ENCODE data around the gene CABP1.

The CABP1 gene

DNA sequence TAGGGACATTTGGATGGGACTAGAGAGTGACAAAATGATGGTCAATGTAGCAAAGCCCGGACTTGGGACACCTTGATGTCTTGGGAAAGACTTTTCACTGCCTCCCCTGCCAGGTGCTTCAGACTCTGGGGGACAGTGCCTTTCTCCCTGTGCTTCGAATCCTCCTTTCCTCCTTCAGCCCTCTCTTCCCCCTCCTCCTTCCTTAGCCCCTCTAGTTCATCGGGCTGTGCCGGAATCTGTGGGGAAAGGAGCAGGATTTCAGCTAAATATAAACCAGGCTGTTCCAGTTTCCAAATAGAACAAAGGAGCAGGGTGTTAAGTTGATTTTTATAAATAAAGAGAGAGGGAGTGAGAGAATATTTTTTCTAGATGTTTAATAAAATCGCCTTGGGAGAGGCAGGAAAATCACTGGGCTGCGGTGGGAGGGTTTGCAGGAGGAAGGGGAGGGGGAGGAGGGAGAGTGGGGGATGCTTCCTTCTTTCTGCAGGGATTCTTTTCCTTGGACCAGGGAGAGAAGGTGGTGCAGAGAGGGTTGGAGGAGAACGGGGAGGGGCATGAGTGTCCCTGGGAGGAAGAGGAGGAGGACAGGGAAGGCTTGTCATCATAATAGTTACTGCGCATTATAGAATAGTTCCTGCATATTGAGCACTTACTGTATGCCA, 21.3 kb upstream of the CABP1 start:
- TF ChIP-seq, protein P1, sequence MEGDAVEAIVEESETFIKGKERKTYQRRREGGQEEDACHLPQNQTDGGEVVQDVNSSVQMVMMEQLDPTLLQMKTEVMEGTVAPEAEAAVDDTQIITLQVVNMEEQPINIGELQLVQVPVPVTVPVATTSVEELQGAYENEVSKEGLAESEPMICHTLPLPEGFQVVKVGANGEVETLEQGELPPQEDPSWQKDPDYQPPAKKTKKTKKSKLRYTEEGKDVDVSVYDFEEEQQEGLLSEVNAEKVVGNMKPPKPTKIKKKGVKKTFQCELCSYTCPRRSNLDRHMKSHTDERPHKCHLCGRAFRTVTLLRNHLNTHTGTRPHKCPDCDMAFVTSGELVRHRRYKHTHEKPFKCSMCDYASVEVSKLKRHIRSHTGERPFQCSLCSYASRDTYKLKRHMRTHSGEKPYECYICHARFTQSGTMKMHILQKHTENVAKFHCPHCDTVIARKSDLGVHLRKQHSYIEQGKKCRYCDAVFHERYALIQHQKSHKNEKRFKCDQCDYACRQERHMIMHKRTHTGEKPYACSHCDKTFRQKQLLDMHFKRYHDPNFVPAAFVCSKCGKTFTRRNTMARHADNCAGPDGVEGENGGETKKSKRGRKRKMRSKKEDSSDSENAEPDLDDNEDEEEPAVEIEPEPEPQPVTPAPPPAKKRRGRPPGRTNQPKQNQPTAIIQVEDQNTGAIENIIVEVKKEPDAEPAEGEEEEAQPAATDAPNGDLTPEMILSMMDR (IDR thresholded peaks at IDR 0.05; ENCODE audit: low read depth, low read length, missing control alignments), result no peak
- no peak overlapping the region for H3K4me3 ChIP-seq (replicated peaks; ENCODE audit: low read depth, low read length)
- DNase-seq (ENCODE audit: extremely low read depth, low read depth), result no peak

DNA sequence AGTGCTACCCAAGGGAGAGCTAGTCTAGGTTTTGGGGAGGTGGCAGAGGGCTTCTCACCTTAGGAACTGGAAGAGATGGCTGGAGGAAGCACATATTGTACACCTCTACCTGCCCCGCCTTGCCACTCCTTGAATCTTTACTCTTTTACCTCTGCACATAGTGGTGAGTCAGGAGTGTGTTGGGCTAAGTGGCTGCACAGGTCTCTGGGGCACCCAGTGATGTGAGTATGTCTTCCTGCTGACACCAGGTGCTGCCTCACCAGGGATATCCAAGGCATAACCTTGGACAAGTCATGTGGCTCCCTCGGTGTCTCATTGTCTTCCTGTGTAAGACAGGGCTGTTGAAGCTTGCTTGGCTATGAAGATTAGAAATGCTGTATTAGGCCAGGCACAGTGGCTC, 19.8 kb upstream of the CABP1 start:
- H3K4me3 ChIP-seq (replicated peaks; ENCODE audit: low read depth, low read length), result no peak overlapping the region
- TF ChIP-seq, protein P1 (IDR thresholded peaks at IDR 0.05; ENCODE audit: low read depth, low read length, missing control alignments), result no peak
- DNase-seq (ENCODE audit: extremely low read depth, low read depth), result no peak

DNA sequence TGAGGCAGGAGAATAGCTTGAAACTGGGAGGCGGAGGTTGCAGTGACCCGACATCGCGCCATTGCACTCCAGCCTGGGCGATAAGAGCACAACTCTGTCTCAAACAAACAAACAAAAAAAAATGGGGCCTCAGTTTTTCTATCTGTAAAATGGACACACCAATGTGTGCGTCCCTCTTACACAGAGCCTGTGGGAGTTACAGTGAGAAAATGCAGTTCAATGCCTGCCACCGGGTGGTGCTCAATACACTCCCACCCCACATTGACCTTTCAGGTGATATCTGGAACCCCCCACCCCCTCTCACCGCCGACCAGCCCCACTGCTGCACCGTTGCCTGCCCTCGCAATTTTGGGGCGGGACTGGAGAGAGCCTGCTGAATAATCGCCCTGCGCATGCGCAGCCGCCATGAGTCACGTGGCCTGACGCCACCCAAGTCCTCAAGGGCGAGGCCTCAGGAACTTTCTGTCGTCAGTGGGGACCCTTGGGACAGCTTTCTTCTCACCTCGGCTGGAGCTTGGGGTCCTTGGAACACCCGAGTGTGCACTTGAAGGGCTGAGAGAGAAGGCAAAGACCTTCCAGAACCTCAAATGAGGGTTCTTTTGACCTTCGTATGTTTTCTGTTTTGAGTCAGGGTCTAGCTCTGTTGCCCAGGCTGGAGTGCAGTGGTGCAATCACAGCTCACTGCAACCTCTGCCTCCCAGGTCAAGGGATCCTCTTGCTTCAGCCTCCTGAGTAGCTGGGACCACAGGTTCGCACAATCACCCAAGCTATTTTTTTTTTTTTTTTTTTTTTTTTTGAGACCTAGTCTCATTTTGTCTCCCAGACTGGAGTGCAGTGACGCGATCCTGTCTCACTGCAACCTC, 14.6 kb upstream of the CABP1 start:
- H3K4me3 ChIP-seq (replicated peaks; ENCODE audit: low read depth, low read length), result no peak overlapping the region
- TF ChIP-seq, protein P1 (IDR thresholded peaks at IDR 0.05; ENCODE audit: low read depth, low read length, missing control alignments), result peak; percentile 11
- DNase-seq (ENCODE audit: extremely low read depth, low read depth), result no peak

DNA sequence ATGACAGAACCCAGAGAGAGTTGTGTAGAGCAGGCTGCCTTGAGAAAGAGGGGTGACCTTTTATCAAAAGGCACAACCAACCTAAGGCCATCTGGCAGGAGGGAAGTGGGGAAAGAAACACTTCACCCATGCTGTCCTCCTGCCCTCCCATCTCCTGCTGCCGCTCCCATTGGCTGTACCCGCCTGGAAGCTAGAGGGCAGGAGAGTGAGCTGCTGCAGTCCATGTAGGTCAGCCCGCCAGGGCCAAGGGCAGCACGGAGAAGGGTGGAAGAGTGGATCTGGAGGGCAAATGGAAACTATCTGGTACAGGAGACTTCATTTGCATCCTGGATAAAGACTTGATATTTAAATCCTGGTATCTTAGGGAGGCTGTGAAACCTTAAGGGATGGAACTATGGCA, 11.5 kb upstream of the CABP1 start:
- DNase-seq (ENCODE audit: extremely low read depth, low read depth), result no peak
- no peak overlapping the region for H3K4me3 ChIP-seq (replicated peaks; ENCODE audit: low read depth, low read length)

DNA sequence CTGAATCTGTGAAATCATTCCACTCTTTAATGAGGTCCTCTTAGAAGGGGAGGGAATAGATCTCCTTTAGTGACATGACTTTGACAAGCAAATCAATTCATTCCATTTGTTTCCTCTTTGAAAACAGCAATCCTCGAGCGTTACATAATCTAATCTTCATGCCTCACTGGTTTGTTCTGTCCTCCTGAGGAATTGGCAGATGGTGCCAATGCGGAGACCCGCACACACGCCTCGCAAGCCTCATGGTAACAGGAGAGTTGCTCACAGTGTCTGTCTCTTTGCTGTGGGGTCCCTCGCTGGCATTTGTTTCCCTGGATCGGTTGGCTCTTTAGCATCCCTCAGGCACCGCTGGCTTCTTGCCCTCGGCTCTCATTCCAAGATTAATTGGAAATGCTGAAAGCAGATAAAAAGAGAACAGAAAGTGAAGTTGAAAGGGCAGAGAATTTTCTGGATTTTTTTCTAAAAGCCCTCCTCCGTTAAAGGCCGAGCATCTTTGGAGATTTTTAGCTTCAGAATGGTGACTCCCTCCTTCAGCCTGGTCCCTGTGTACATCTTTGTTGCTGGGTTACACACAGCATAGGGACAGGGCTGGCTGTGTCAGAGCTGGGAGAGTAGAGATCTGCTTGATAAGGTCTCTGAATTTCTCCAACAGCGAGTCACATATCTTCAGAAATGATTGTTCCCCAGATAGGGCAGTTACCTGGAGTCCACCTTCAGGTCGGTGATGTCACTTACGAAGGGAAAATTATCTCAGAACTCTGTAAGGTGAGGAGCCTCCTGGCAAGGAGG, 10.1 kb upstream of the CABP1 start:
- H3K4me3 ChIP-seq (replicated peaks; ENCODE audit: low read depth, low read length), result no peak overlapping the region
- TF ChIP-seq, protein P1 (IDR thresholded peaks at IDR 0.05; ENCODE audit: low read depth, low read length, missing control alignments), result no peak
- DNase-seq (ENCODE audit: extremely low read depth, low read depth), result no peak

More for the DNA sequence above, 11.5 kb upstream of the CABP1 start:
- TF ChIP-seq, protein P1 (IDR thresholded peaks at IDR 0.05; ENCODE audit: low read depth, low read length, missing control alignments), result peak; percentile 15

DNA sequence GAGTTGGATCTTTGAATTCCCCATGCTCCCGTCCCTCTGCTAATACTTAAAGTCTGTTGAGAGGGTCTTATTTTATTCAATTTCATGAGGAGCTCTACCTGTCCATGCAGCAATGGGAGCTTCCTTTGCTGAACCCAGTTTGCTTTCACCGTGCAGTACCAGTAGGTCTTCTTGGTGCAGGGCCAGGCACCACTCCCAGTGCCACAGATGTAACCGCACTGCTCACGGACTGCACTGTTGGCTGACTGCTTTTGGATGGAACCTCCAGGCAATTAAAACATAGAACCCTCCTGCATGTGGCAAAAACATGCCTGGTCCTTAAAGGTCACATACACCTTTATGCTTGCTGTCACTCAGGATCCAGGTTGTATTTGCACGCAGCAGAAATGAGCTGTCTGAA, 9.3 kb upstream of the CABP1 start:
- no peak overlapping the region for H3K4me3 ChIP-seq (replicated peaks; ENCODE audit: low read depth, low read length)
- TF ChIP-seq, protein P1 (IDR thresholded peaks at IDR 0.05; ENCODE audit: low read depth, low read length, missing control alignments), result no peak
- no peak for DNase-seq (ENCODE audit: extremely low read depth, low read depth)

Measured in HFF-Myc (cell line).